ENCODE measurements around the gene HS3ST2.

DNA sequence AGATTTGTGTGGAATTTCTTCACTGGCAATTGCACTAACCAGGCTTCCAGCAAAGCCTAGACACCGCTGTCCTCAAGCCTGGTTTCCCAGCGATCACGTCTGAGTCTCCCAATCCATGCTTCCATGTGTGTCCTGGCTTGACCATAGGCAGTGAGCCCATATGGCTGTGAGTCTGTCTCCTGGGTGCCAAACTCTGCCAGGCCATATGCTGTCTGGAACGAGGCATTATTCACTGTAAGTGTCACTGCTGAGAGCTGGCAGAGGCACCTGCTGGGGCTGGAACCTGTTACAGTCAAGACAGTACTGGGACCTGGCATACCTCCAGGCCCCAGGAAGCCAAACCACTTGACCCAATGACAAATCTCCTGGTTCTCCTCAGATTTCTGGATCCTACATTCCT lies 60.4 kb downstream of the HS3ST2 start:
- TF ChIP-seq FOXJ3 (CRISPR knock-in tag; IDR thresholded peaks at IDR 0.05; ENCODE audit: borderline replicate concordance): no peak
- no peak for TF ChIP-seq ATF1 (CRISPR knock-in tag; IDR thresholded peaks at IDR 0.05)
- TF ChIP-seq, protein P1, sequence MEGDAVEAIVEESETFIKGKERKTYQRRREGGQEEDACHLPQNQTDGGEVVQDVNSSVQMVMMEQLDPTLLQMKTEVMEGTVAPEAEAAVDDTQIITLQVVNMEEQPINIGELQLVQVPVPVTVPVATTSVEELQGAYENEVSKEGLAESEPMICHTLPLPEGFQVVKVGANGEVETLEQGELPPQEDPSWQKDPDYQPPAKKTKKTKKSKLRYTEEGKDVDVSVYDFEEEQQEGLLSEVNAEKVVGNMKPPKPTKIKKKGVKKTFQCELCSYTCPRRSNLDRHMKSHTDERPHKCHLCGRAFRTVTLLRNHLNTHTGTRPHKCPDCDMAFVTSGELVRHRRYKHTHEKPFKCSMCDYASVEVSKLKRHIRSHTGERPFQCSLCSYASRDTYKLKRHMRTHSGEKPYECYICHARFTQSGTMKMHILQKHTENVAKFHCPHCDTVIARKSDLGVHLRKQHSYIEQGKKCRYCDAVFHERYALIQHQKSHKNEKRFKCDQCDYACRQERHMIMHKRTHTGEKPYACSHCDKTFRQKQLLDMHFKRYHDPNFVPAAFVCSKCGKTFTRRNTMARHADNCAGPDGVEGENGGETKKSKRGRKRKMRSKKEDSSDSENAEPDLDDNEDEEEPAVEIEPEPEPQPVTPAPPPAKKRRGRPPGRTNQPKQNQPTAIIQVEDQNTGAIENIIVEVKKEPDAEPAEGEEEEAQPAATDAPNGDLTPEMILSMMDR (IDR thresholded peaks at IDR 0.05): no peak
- TF ChIP-seq ZNF671 (CRISPR knock-in tag; IDR thresholded peaks at IDR 0.05): no peak
- TF ChIP-seq, protein P2, sequence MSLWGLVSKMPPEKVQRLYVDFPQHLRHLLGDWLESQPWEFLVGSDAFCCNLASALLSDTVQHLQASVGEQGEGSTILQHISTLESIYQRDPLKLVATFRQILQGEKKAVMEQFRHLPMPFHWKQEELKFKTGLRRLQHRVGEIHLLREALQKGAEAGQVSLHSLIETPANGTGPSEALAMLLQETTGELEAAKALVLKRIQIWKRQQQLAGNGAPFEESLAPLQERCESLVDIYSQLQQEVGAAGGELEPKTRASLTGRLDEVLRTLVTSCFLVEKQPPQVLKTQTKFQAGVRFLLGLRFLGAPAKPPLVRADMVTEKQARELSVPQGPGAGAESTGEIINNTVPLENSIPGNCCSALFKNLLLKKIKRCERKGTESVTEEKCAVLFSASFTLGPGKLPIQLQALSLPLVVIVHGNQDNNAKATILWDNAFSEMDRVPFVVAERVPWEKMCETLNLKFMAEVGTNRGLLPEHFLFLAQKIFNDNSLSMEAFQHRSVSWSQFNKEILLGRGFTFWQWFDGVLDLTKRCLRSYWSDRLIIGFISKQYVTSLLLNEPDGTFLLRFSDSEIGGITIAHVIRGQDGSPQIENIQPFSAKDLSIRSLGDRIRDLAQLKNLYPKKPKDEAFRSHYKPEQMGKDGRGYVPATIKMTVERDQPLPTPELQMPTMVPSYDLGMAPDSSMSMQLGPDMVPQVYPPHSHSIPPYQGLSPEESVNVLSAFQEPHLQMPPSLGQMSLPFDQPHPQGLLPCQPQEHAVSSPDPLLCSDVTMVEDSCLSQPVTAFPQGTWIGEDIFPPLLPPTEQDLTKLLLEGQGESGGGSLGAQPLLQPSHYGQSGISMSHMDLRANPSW (CRISPR knock-in tag; conservative IDR thresholded peaks at IDR 0.05; ENCODE audit: low read depth): no peak
- TF ChIP-seq, protein P3, sequence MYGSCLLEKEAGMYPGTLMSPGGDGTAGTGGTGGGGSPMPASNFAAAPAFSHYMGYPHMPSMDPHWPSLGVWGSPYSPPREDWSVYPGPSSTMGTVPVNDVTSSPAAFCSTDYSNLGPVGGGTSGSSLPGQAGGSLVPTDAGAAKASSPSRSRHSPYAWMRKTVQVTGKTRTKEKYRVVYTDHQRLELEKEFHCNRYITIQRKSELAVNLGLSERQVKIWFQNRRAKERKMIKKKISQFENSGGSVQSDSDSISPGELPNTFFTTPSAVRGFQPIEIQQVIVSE (CRISPR knock-in tag; IDR thresholded peaks at IDR 0.05; ENCODE audit: borderline replicate concordance): no peak
